Lower leg skin (tissue), 3 donors: ENCODE results near the gene MOXD1.

Source experiments
- POLR2A ChIP-seq, 2 donors: fragments of 450-650 bp; IDR thresholded peaks; one replicate each; pipeline ENCODE4 v1.6.1; 2016 to 2017; ENCODE audit warnings: antibody characterized with exemption in 2 of 2, mild to moderate bottlenecking in 1 of 2, moderate library complexity in 1 of 2
- TF ChIP-seq, protein P1 (sequence below), 3 donors: fragments of 450-650 bp; IDR thresholded peaks; one replicate each; pipeline ENCODE4 v1.5.1; 2016; ENCODE audit warnings: antibody characterized with exemption in 3 of 3, mild to moderate bottlenecking in 3 of 3, moderate library complexity in 2 of 3

DNA sequence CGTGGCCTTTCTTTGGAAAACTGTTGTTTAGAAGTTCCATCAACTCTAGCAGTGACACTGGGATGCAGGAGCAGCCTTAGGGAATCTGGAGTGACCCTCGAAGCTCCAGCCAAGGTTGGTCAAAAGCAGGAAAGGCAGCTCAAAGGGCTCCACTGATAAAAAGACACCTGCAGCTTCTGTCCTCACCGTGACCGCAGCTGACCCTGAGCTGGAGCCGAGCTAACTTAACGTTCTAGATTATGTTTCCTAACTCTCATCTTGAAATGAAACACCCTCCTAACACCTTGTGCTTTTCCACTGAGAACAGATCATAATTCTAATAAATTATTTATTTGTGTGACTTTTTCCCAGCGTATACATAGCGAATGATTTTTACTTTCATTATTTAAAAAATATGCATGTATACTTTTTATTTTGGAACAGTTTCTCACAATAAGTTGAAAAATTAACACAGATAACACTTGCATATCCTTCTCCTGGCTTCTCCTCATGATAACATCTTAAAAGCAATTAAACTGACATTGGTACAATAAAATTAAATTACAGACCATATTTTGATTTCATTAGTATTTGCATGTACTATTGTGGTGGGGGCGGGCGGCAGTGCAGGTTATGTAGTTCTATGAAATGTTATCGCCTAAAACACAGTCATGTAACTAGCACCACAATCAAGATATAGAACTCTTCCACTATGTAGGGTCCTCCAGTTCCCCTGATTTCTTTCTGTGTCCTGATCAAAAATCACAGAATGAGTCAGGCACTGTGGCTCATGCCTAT is 116.1 kb downstream of the MOXD1 start:
- TF ChIP-seq, protein P1, sequence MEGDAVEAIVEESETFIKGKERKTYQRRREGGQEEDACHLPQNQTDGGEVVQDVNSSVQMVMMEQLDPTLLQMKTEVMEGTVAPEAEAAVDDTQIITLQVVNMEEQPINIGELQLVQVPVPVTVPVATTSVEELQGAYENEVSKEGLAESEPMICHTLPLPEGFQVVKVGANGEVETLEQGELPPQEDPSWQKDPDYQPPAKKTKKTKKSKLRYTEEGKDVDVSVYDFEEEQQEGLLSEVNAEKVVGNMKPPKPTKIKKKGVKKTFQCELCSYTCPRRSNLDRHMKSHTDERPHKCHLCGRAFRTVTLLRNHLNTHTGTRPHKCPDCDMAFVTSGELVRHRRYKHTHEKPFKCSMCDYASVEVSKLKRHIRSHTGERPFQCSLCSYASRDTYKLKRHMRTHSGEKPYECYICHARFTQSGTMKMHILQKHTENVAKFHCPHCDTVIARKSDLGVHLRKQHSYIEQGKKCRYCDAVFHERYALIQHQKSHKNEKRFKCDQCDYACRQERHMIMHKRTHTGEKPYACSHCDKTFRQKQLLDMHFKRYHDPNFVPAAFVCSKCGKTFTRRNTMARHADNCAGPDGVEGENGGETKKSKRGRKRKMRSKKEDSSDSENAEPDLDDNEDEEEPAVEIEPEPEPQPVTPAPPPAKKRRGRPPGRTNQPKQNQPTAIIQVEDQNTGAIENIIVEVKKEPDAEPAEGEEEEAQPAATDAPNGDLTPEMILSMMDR (IDR thresholded peaks at IDR 0.05), result no peak
- TF ChIP-seq POLR2A (IDR thresholded peaks at IDR 0.05), result no peak
